ENCODE measurements around the gene WWC1.
A peak's percentile ranks its signal among the peaks of the same experiment; 100 is the strongest.

WWC1 gene

DNA sequence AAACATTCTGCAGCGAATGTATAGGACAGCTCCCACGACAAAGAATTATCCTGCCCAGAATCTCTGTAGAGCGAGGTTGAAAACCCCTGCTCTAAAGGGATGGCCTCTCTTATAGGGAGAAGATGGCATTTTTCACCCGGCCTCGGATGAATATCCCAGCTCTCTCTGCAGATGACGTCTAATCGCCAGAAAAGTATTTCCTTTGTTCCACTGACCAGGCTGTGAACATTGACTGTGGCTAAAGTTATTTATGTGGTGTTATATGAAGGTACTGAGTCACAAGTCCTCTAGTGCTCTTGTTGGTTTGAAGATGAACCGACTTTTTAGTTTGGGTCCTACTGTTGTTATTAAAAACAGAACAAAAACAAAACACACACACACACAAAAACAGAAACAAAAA is 177.4 kb downstream of the WWC1 start:
- no peak for DNase-seq

DNA sequence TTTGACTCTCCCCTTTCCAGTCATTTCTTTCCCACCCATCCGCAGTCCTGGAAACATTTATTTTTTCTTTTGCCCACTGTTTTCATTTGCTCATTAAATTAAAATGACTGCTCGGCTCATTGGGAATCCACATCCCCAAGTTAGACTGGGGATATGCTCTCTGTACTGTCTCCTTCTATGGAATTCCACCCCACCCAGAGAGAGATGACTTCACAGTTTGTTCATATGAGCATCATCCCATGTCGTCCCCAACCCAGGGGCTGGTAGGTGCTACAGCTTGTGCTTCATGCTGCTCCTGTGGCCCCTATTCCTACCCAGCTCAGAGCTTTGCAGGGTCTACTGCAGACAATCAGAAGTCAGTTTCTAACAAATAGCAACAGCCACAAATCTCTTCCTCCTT is 178.4 kb downstream of the WWC1 start:
- TF ChIP-seq CTCF (IDR thresholded peaks at IDR 0.05; ENCODE audit: low read depth, low read length), result no peak
- Histone ChIP-seq H3K4me1 (no peaks in the 10 kb centered on the region), H3K9me3 (no peaks in the 10 kb centered on the region), H3K27me3 (no peaks in the 10 kb centered on the region), H3K4me3 (ENCODE audit: low read depth, low read length) (no peak overlapping the region), H3K36me3 (no peaks in the 10 kb centered on the region)
- DNase-seq, result no peak

More for the DNA sequence above, 177.4 kb downstream of the WWC1 start:
- TF ChIP-seq CTCF (IDR thresholded peaks at IDR 0.05; ENCODE audit: low read depth, low read length), result no peak
- H3K4me3 ChIP-seq (ENCODE audit: low read depth, low read length), result no peak overlapping the region
- H3K4me1 ChIP-seq, result no peaks in the 10 kb centered on the region
- H3K36me3 ChIP-seq, result no peaks in the 10 kb centered on the region
- H3K27me3 ChIP-seq, result no peaks in the 10 kb centered on the region
- H3K9me3 ChIP-seq, result no peaks in the 10 kb centered on the region

DNA sequence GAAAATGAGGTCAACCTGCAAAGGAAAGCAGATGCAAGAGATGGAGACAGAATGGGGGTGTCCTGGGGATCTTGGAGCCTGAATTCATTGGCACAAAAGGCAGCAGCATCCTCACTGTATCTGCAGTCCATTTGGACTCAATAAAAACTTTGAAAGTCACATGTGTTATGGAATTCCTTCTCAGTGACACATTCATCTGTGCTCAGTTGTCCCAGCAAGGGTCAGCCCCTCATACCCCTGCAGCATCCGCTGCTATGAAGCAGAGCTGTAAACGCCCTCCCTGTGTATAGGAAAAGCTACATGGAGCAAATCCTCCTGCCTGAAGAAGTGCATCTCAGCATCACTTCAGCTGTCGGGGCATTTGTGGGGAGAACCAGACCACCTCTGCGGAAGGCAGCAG is 180.3 kb downstream of the WWC1 start:
- Histone ChIP-seq H3K4me1 (no peaks in the 10 kb centered on the region), H3K27me3 (no peaks in the 10 kb centered on the region), H3K36me3 (no peaks in the 10 kb centered on the region), H3K9me3 (no peaks in the 10 kb centered on the region), H3K4me3 (ENCODE audit: low read depth, low read length) (no peak overlapping the region)
- TF ChIP-seq CTCF (IDR thresholded peaks at IDR 0.05; ENCODE audit: low read depth, low read length), result no peak
- no peak for DNase-seq

- TF ChIP-seq CTCF (IDR thresholded peaks at IDR 0.05; ENCODE audit: low read depth, low read length), result 0 out of 2 replicates have a peak, but pooled peaks have one; percentile 6
- Histone ChIP-seq H3K4me1 (no peaks in the 10 kb centered on the region), H3K36me3 (no peaks in the 10 kb centered on the region), H3K9me3 (no peaks in the 10 kb centered on the region), H3K27me3 (no peaks in the 10 kb centered on the region), H3K4me3 (ENCODE audit: low read depth, low read length) (no peak overlapping the region)
- no peak for DNase-seq
Measured at GRCh38 chr5:168472329-168472728, 180.9 kb downstream of the WWC1 start.

- DNase-seq, result no peak
- TF ChIP-seq CTCF (IDR thresholded peaks at IDR 0.05; ENCODE audit: low read depth, low read length), result no peak
- H3K4me1 ChIP-seq, result no peaks in the 10 kb centered on the region
Measured at GRCh38 chr5:168474319-168474718, 182.9 kb downstream of the WWC1 start.

DNA sequence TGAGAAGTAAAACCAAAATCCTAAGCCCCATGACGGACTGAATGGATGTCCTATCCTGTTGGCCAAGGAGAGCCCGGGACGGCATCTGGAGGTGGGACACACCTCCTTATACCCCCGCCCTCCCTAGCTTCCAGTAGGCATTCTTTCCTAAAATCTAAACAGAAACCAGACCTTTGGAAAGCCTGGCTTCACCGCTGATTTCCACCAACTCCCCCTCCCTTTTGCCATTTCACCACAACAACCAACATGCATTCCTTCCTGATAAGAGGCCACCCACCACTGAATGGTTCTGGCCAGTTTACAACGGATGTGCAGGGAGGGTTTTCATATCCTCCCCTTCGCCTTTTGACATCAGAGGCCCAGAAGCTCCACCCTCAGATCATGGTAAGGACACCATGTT is 185.6 kb downstream of the WWC1 start:
- Histone ChIP-seq H3K4me1 (no peaks in the 10 kb centered on the region), H3K36me3 (no peaks in the 10 kb centered on the region), H3K9me3 (no peaks in the 10 kb centered on the region), H3K4me3 (ENCODE audit: low read depth, low read length) (no peak overlapping the region), H3K27me3 (no peaks in the 10 kb centered on the region)
- no peak for TF ChIP-seq CTCF (IDR thresholded peaks at IDR 0.05; ENCODE audit: low read depth, low read length)
- DNase-seq, result no peak

More at GRCh38 chr5:168474319-168474718, 182.9 kb downstream of the WWC1 start:
- Histone ChIP-seq H3K36me3 (no peaks in the 10 kb centered on the region), H3K4me3 (ENCODE audit: low read depth, low read length) (no peak overlapping the region), H3K27me3 (no peaks in the 10 kb centered on the region), H3K9me3 (no peaks in the 10 kb centered on the region)

Data from BE2C (cell line).